HG02973 (cell line): ENCODE results near the gene KRTAP13-4.

Source experiments
- ATAC-seq: cut with Tn5 transposase; IDR thresholded peaks from one replicate; pipeline ENCODE4 v1.9.1; 2021; ENCODE audit warnings: moderate library complexity; ENCODE audit not compliant: unreplicated experiment

The KRTAP13-4 gene, protein sequence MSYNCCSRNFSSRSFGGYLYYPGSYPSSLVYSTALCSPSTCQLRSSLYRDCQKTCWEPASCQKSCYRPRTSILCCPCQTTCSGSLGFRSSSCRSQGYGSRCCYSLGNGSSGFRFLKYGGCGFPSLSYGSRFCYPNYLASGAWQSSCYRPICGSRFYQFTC

GRCh38 chr21:30430170-30430655, at the start of gene KRTAP13-4:
Gene KRTAP13-4 (plus strand): TSS chr21:30430220. CDS start chr21:30430276, 56 bp downstream.
- ATAC-seq: no peak

DNA sequence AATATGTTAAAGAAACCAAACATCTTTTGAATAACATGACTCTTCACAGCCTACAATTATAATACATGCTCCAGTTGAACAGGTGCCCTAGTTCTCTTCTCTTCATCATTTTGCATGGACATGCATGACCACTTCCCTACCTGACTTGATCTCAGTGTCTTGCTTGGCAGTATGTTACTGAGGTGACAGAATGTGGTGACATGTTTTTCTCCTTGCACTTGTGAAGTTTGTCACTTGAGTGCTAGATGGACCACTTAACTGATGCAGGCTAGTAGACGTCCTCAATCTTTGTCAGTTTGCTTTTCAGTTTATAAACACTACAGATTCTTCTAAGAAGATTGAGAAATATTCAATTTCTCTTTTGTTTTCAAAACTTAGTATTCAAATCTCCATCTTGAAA, 47.8 kb upstream of the KRTAP13-4 start:
- ATAC-seq: no peak

DNA sequence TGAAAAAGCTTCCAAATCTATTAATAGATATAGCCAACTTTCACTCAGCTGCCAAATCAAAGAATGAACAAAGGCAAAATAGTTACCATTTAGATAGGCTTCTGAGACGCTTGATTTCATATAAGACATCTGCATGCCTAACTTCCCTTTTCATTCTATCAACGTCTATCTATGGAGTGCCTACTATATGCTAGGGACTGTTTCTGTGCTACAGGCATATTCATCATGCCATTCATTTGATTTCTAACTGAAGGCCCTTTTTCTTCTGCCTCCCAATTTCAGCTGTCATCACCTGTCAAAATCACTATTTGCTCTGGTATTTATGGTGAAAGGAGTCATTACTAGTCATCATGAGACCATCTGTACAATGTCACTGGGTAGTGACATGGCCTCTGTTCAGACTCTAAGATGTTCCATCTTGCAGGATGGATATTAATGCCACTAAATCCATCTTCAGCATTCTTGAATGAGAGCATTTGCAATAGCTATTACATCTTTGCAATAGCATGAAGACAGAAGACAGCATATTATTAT, 38.5 kb upstream of the KRTAP13-4 start:
- no peak for ATAC-seq

DNA sequence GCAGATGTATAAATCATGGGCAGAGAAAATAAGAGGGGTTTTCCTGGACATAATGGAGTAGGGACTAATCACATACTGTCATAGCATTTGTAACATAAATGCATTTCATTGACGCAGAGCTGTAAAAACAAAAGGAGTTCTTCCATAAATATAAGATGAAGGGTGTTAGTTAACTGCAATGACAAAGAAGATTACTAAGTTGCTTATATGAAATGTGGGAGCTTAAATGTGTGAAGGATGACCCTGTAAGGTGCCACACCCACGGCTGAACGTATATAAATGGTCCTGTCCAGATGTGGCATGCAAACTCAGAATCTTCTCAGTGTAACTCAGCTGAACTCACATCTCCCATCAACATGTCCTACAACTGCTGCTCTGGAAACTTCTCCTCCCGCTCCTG, 34.3 kb upstream of the KRTAP13-4 start, which contains the start of gene KRTAP13-1:
KRTAP13-1 (plus strand) TSS at position 301 of the 400 bp plus-strand sequence; CDS start at position 357, 56 bp downstream.
- no peak for ATAC-seq

- no peak for ATAC-seq
Observed at GRCh38 chr21:30408782-30409494, 21.1 kb upstream of the KRTAP13-4 start.

GRCh38 chr21:30415993-30416392, 14.0 kb upstream of the KRTAP13-4 start:
- no peak for ATAC-seq

DNA sequence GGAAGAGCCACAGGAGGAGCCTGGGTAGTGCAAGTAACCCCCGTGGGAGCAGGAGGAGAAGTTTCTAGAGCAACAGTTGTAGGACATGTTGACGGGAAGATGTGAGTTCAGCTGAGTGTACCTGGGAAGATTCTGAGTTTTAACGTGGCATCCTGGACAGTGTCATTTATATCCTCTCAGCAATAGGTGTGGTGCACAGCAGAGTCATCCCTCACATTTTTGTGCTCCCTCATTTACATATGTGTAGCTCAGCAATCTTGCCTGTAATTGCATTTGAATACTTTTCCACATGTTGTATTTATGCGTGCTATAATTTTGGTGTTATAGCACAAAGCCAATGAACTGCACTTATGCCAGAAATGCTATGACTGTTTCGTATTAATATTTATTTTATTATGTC, 4.2 kb upstream of the KRTAP13-4 start, which contains the start of gene KRTAP13-3:
KRTAP13-3 (minus strand) TSS at position 101 of the 400 bp plus-strand sequence; CDS start at position 87, 14 bp downstream.
- ATAC-seq: no peak

DNA sequence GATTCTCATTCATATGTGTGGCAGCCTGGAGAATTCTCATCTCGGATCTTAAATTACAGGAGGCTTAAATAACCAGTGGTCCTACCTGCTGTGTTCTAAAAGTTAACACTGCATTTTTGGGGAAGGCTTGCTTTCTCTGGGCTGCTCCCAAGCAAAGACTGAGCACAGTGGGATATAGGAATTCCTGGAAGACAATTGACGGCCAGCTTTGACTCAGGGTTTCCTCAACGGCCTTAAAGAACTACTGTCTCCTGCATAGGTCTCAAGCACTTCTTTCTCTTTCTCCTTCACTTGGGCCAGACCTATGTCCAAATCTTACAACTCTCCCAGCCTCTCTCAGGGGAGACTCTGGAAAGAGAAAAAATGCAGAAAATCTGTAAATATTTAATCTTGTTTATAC, 3.3 kb upstream of the KRTAP13-4 start:
- ATAC-seq: no peak

GRCh38 chr21:30434033-30434631, 4.1 kb downstream of the KRTAP13-4 start:
- ATAC-seq: no peak

DNA sequence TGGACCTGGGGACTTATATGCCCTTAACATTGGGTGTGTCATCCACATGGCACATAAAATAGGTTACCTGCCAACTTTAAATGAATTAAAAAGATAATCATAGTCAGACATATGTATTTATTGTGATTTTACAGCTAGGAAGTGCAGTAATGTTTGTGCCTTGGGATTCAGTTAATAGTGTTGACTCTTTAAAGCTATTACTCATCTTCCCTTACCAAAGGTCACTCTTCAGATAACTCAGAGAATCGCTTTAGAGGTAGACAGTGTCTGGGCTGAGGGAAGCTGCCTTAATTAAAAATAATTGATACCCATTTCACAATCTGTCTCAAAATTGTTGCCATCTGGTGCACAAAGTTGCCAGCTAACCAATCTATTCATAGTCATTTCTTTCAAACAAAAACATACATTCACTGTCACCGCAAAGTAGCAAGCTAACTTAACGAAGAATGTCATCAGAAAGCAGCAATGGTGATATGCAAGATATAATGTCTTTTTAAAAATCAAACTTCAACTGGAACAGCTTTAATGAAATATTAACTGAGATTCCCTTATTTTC, 7.1 kb downstream of the KRTAP13-4 start:
- ATAC-seq: no peak

- ATAC-seq: no peak
Observed at GRCh38 chr21:30439975-30440374, 10.0 kb downstream of the KRTAP13-4 start, which contains the start of gene KRTAP15-1. Gene KRTAP15-1 (plus strand): TSS chr21:30440275. CDS start chr21:30440328, 53 bp downstream.

- ATAC-seq: no peak
Observed at GRCh38 chr21:30443226-30443625, 13.2 kb downstream of the KRTAP13-4 start.

DNA sequence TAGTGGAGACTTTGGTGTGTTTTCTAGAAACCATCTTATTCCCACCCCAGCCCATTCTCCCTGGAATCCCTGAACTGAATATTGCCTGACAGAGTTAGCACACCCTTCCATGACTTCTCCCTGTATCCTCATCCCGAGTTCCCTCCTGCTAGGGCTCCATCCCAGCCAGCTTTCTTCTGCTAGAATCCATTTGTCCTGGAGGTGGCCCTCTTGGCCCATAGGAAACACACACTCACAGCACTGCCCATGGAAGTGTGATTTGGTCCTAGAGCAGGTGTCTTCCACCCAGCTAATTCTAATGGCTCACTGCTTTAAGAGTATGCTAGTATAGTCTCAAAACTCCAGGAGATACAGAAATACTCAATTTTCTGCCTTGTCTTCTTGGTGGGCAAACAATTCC, 14.2 kb downstream of the KRTAP13-4 start:
- no peak for ATAC-seq

DNA sequence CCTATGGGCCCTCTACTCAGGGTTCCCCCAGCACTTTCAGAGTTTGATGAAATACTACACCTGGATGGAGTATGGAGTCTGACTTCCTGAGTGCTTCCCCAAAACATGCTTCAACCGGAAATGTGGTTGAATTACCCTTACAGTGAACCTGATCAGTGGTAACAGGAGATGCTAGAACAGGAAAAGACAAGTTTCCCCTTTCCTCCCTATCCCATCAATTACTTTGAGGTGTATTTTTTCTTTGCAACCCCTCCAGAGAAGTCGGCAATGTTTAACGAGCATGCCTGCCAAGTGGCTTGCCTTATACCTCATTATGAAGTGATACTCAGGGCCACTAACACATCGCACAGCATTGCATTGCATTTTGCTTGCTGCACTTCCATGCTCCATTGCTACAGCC, 17.0 kb downstream of the KRTAP13-4 start:
- ATAC-seq: no peak

DNA sequence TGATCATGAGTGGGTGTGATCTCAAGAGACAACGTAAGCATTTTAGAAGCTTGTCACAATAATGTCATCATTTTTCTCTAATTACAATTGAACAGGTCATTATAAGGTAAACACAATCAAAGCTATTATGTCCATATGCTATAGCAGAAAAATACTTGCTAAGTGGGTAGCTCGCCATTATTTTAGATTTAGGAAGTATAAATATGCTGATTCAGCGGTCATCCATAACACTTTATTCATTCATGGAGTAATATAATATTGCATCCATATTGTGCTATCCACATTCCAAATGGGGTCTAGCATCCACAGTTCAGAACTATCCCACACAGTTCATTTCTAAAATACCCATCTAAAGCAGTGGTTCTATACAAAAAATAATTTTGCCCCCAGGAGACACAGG, 18.5 kb downstream of the KRTAP13-4 start:
- no peak for ATAC-seq

GRCh38 chr21:30463713-30464112, 33.7 kb downstream of the KRTAP13-4 start:
- ATAC-seq: no peak

DNA sequence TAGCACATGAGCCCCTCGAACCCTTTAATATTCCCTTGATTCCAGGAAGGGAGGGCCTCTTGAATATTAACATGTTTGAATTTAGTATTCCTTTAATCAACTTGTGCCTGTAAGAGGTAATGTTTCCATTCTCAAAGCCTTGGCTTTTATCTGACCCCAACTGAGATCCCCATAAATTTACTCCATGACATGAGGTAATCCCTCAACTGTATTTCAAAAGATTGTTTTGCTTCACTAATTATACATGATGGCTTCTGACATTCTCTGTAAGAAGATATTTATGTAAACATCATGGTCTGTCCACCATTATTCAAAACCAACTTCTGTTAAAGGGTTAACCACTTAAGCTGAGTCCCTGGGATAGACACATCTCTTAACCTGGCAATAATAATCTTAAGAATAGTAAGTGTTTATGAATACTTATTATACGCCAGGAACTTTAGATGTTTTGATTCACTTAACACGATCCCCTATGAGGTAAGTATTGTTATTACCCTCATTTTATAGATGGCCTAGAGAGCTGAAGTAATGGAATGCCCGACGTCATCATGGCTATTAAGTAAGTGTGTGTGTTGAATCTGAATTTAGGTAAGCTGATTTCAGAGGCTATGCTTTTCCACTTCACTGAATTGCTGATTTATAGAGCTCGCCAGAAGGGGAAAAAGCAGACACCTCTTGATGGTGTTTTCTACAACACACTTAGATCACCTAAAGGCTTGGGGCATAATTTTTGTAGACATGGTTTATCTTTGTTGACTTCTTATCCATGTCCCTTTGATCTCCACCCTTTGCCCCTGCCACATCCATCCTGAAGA, 39.1 kb downstream of the KRTAP13-4 start:
- ATAC-seq: no peak

DNA sequence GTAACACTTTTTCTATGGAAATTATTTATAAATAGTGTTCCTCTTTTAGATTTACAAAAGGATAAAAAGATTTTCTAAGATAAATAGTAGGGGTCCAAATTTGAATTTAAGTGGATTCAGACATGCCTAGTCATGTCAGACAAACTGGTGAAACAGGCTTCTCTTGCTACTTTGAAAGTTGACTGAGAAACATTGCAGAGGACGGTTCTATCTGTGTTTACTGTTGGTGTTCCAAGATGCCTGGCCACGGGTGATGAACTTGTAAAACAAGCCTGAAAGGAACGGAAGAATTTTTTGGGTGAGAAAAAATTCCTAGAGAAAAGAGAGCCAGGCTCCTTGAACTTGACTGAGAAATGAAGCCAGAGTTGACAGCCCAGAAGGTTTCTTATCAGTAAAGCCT, 48.0 kb downstream of the KRTAP13-4 start:
- no peak for ATAC-seq

- no peak for ATAC-seq
Observed at GRCh38 chr21:30479259-30479658, 49.2 kb downstream of the KRTAP13-4 start.

DNA sequence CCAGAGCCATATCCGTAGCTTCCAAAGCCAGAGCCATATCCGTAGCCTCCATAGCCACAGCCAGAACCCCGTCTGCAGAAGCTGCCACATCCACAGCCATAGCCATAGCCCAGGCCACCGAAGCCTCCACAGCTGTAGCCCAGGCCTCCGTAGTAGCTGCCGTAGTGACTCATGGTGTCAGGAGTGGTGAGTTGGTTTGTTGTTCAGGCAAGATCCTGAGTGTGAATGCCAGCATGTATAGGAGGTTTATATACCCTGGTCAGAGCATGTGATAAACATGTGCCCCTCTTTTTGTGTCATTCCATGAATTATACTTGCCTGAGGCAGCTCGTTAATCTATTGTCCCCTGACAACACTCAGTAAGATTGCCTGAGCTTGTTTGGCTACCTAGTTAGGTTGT, 50.1 kb downstream of the KRTAP13-4 start, which contains the start of gene KRTAP19-1:
KRTAP19-1 (minus strand) TSS at position 223 of the 400 bp plus-strand sequence; CDS start at position 173, 50 bp downstream.
- ATAC-seq: no peak
